Keratinocyte (primary cell): ENCODE measurements around the gene KRTAP5-7. TPM values are rescaled to one million over a fixed set of nuclear protein-coding genes. Genes with fewer than 3 reads are reported as not detected.

ENCODE experiments used
- DNase-seq: peaks from one replicate; pipeline ENCODE4 v3.0.0-alpha.2; 2011; ENCODE audit warnings: low read depth, missing footprints, low spot score
- FAIRE-seq: peaks from 2 replicates; lab custom pipeline; 2011; peaks lifted over from hg19 to GRCh38; lab: Jason Lieb, UNC
- H2AFZ ChIP-seq: 2 replicates; pipeline ENCODE4 v1.6.0; 2012; ENCODE audit warnings: low read length, control low read depth, inconsistent platforms; ENCODE audit not compliant: control insufficient read depth
- H3K27ac ChIP-seq: 2 replicates; pipeline ENCODE4 v1.5.1; 2011; ENCODE audit warnings: low read length; ENCODE audit not compliant: control insufficient read depth, insufficient read depth
- H3K27me3 ChIP-seq: 3 replicates; pipeline ENCODE4 v1.6.0; 2011; ENCODE audit warnings: low read length; ENCODE audit not compliant: control insufficient read depth, insufficient read depth; ENCODE audit errors: extremely low read depth
- H3K36me3 ChIP-seq, 2 experiments: 2 replicates in 1 of 2; 3 replicates in 1 of 2; pipeline ENCODE4 v1.5.1; 2011; ENCODE audit warnings: low read length in 2 of 2, mild to moderate bottlenecking in 1 of 2; ENCODE audit not compliant: control insufficient read depth in 2 of 2, insufficient read depth in 2 of 2; ENCODE audit errors: extremely low read depth in 1 of 2
- H3K4me1 ChIP-seq: 3 replicates; pipeline ENCODE4 v1.5.1; 2011; ENCODE audit warnings: low read length; ENCODE audit not compliant: control insufficient read depth, insufficient read depth; ENCODE audit errors: extremely low read depth
- H3K4me2 ChIP-seq: 3 replicates; pipeline ENCODE4 v1.6.0; 2011; ENCODE audit warnings: low read depth, low read length; ENCODE audit not compliant: control insufficient read depth, insufficient read depth; ENCODE audit errors: extremely low read depth
- H3K4me3 ChIP-seq, 3 experiments: fragments of 200-600 bp in 1 of 3; sonication (generic) in 1 of 3; 2 replicates in 2 of 3; 3 replicates in 1 of 3; pipeline ENCODE4 v1.5.1; 2011 to 2016; ENCODE audit warnings: low read length in 3 of 3, mild to moderate bottlenecking in 3 of 3, control low read depth in 2 of 3, inconsistent platforms in 1 of 3, low read depth in 1 of 3, mixed read lengths in 1 of 3, mixed run types in 1 of 3, moderate library complexity in 1 of 3; ENCODE audit not compliant: control insufficient read depth in 2 of 3, insufficient read depth in 2 of 3; ENCODE audit errors: extremely low read depth in 1 of 3
- H3K79me2 ChIP-seq: 2 replicates; pipeline ENCODE4 v1.6.0; 2012; ENCODE audit warnings: low read length; ENCODE audit not compliant: control insufficient read depth, insufficient read depth
- H3K9ac ChIP-seq: 3 replicates; pipeline ENCODE4 v1.6.0; 2011; ENCODE audit warnings: low read length; ENCODE audit not compliant: control insufficient read depth, insufficient read depth; ENCODE audit errors: extremely low read depth
- H3K9me1 ChIP-seq: 3 replicates; pipeline ENCODE4 v1.6.0; 2011; ENCODE audit warnings: low read length; ENCODE audit not compliant: control insufficient read depth, insufficient read depth; ENCODE audit errors: extremely low read depth
- H3K9me3 ChIP-seq: 2 replicates; pipeline ENCODE4 v1.5.1; 2012; ENCODE audit warnings: low read depth, low read length; ENCODE audit not compliant: control insufficient read depth
- H4K20me1 ChIP-seq: 3 replicates; pipeline ENCODE4 v1.6.0; 2011; ENCODE audit warnings: low read length; ENCODE audit not compliant: control insufficient read depth, insufficient read depth; ENCODE audit errors: extremely low read depth
- CTCF ChIP-seq, 3 experiments: IDR thresholded peaks in 1 of 3; conservative IDR thresholded peaks in 1 of 3; optimal IDR thresholded peaks in 1 of 3; 2 replicates in 2 of 3; 3 replicates in 1 of 3; pipeline versions ENCODE3 to v1.5.1; 2011; ENCODE audit warnings: low read length in 3 of 3, mild to moderate bottlenecking in 3 of 3, moderate library complexity in 2 of 3, control low read depth in 1 of 3, inconsistent platforms in 1 of 3; ENCODE audit not compliant: insufficient read depth in 2 of 3; ENCODE audit errors: extremely low read depth in 1 of 3
- EZH2 ChIP-seq: IDR thresholded peaks from one replicate; pipeline ENCODE4 v1.6.1; 2012; ENCODE audit warnings: inconsistent platforms, mild to moderate bottlenecking, low read length, moderate library complexity
- dilution Hi-C: fragments of 300-500 bp; cut with MboI; formaldehyde crosslinking; loops from one replicate; pipeline ENCODE4 v1.7.0; 2020; ENCODE audit warnings: low sequenced_read_pairs; ENCODE audit not compliant: extremely low pct_ligation_motif_present
- polyA plus RNA-seq, 5 experiments: library from polyadenylated mRNA; depleted of rRNA in 3 of 5; stranded (reverse) in 3 of 5; stranded (forward) in 1 of 5; unstranded in 1 of 5; fragments of >200 nt; gene quantifications; 1 replicate in 1 of 5; 2 replicates in 3 of 5; 3 replicates in 1 of 5; pipeline versions ENCODE4 v1.2.1 to v1.2.3, GENCODE V29; 2011 to 2012; ENCODE audit warnings: missing spikeins in 2 of 5, low read depth in 1 of 5, low replicate concordance in 1 of 5

Gene KRTAP5-7
- polyA plus RNA-seq, 1 donor (not counting 4 experiments of a cell fraction or from before 2014, with no cell fraction given): not detected

DNA sequence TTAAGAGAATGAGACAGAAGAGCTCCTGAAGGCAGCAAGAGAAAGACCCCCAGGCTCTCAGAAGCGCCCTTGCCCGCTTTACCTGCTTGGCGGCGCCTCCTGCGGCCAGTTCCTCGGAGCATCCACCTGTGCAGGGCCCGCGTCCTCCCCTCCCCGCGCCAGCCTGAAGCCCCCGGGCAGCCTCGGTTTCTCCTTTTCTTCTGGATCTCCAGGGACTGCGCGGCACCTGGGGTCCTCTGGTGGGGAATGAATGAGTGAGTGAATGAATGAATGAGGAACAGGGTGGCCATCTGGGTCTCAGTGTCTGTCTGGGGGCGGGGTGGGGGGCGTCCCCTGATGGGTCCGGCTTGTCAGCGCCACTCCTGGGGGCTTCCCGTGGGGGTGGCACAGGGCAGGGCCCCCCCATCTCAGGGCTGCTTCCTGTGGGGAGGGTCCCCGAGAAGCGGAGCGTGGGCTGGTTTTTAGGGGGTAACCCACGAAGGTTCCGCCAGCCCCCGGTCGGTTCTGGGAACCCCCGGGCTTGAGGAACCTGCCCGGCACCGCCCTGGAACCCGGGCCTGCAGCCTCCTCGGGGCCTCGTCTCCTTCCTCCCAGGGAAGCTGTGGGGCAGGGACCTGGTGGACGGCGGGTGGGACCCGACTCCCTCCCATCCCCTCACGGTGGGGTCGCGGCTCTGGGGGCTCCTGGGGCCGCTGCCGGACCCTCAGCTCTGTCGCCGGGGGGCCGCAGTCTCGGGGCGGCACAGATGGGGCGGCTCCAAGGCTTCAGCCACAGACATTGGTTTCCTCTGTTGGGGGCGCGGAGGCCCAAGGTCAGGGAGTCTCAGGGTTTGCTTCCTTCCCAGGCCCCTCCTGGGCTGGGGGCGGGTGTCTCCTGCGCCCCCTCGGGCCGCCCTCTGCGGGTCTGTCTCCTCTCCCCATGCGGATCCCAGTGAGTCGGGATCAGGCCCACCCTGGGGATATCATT lies 8.3 kb upstream of the KRTAP5-7 start:
- dilution Hi-C loops: no loop called here
- Histone ChIP-seq H3K27ac (no peak overlapping the region), H4K20me1 (no peaks in the 10 kb centered on the region), H3K36me3 (no peaks in the 10 kb centered on the region), H3K9me1 (no peaks in the 10 kb centered on the region), H3K9me3 (no peaks in the 10 kb centered on the region), H3K79me2 (no peaks in the 10 kb centered on the region), H2AFZ (no peak overlapping the region), H3K4me2 (no peak overlapping the region), H3K9ac (no peak overlapping the region), H3K4me3 (no peak overlapping the region), H3K4me1 (no peaks in the 10 kb centered on the region), H3K27me3 (no peaks in the 10 kb centered on the region)
- FAIRE-seq: no peak
- no peak for TF ChIP-seq CTCF (optimal IDR thresholded peaks at IDR 0.05 in 1 of 3, IDR thresholded peaks at IDR 0.05 in 1 of 3, conservative IDR thresholded peaks at IDR 0.05 in 1 of 3; ENCODE audit: extremely low read depth in 1 of 3, insufficient read depth in 2 of 3, low read length in 3 of 3)
- no peak for TF ChIP-seq EZH2
- DNase-seq: no peak

- H3K9me3 ChIP-seq: no peaks in the 10 kb centered on the region
- H3K4me3 ChIP-seq: no peak overlapping the region
- dilution Hi-C loops: no loop called here
- H4K20me1 ChIP-seq: no peaks in the 10 kb centered on the region
- no peak overlapping the region for H2AFZ ChIP-seq
- H3K4me2 ChIP-seq: no peak overlapping the region
- H3K79me2 ChIP-seq: no peaks in the 10 kb centered on the region
- FAIRE-seq (no peak), DNase-seq (no peak)
- no peak overlapping the region for H3K9ac ChIP-seq
- no peaks in the 10 kb centered on the region for H3K36me3 ChIP-seq
- no peaks in the 10 kb centered on the region for H3K4me1 ChIP-seq
- no peaks in the 10 kb centered on the region for H3K9me1 ChIP-seq
- no peaks in the 10 kb centered on the region for H3K27me3 ChIP-seq
- no peak overlapping the region for H3K27ac ChIP-seq
- TF ChIP-seq CTCF (optimal IDR thresholded peaks at IDR 0.05 in 1 of 3, IDR thresholded peaks at IDR 0.05 in 1 of 3, conservative IDR thresholded peaks at IDR 0.05 in 1 of 3; ENCODE audit: extremely low read depth in 1 of 3, insufficient read depth in 2 of 3, low read length in 3 of 3) (no peak), EZH2 (no peak)
Measured at GRCh38 chr11:71519546-71519945, 7.5 kb upstream of the KRTAP5-7 start.
